H54 (cell line): ENCODE results near the gene CCDC197.

Experiments
- DNase-seq: peaks from one replicate; pipeline ENCODE4 v3.0.0; 2011; ENCODE audit warnings: low spot score, mixed read lengths; ENCODE audit not compliant: insufficient read length
- FAIRE-seq: peaks from 3 replicates; lab custom pipeline; 2011; peaks lifted over from hg19 to GRCh38; lab: Jason Lieb, UNC
- POLR2A ChIP-seq: IDR thresholded peaks from 2 replicates; pipeline ENCODE4 v1.6.1; 2011; ENCODE audit warnings: low read depth, mild to moderate bottlenecking, low read length

Gene CCDC197

GRCh38 chr14:94048691-94049624 lies 51.9 kb downstream of the CCDC197 start:
- no peak for DNase-seq
- no peak for FAIRE-seq

GRCh38 chr14:94049625-94050023 lies 52.5 kb downstream of the CCDC197 start:
- FAIRE-seq (no peak), DNase-seq (no peak)
- TF ChIP-seq POLR2A: no peak

More at GRCh38 chr14:94048691-94049624, 51.9 kb downstream of the CCDC197 start:
- no peak for TF ChIP-seq POLR2A

DNA sequence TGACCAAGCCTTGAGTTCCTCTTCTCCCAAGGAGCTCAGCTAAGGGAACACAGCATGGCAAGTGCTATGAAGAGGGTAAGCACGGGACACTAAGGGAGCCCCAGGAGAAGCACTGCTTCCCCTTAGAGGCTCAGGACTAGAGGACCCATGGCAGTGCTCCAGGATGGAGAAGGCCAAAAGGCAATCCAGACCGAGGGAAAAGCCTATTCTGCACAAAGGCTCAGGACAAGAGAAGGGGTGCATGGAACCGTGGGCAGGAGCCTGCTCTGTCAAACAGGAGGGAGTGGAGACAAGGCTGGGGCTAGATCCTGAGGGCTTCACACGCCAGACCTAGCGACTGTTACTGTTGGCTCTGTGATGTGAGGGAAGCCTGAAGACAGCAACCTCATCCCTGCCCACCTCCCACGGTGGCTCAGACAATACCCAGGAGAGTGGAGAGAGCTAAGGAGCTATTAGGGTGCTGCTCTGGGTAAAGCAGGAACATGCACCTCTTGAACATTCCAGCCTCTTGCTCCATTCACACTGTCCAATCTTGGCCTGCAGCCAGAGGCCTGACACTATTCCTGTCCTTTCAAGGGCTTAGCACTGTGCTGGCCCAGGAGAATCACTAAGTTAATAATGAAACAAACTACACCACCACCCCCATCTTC lies 53.3 kb downstream of the CCDC197 start:
- FAIRE-seq (no peak), DNase-seq (no peak)
- TF ChIP-seq POLR2A: no peak

- no peak for DNase-seq
- no peak for FAIRE-seq
- TF ChIP-seq POLR2A: no peak
Observed at GRCh38 chr14:94051115-94051514, 54.0 kb downstream of the CCDC197 start.

GRCh38 chr14:94051779-94052178 lies 54.7 kb downstream of the CCDC197 start:
- FAIRE-seq (no peak), DNase-seq (no peak)
- no peak for TF ChIP-seq POLR2A

- FAIRE-seq (no peak), DNase-seq (no peak)
- no peak for TF ChIP-seq POLR2A
Observed at GRCh38 chr14:94052199-94052598, 55.1 kb downstream of the CCDC197 start.

DNA sequence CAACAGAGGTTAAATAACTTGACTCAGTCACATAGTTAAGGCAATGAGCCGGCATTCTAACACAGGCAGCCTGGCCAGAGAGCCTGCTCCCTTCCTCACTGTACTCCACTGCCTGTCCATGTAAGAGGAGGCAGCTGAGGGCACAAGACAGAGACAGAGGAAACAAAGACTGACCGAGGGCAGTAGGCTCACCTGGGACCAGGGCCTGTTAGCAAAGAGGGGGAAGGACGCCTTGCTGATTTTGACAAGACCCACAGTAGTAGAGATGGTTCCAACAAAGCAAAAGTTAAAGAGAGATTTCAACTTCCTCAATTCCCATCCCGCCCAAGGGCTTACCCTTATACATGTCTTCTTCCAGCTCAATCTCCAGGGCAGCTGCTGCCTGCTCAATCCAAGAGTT lies 55.6 kb downstream of the CCDC197 start:
- TF ChIP-seq POLR2A: no peak
- DNase-seq (no peak), FAIRE-seq (no peak)

GRCh38 chr14:94054401-94054800 lies 57.3 kb downstream of the CCDC197 start:
- no peak for FAIRE-seq
- TF ChIP-seq POLR2A: no peak
- DNase-seq: no peak

DNA sequence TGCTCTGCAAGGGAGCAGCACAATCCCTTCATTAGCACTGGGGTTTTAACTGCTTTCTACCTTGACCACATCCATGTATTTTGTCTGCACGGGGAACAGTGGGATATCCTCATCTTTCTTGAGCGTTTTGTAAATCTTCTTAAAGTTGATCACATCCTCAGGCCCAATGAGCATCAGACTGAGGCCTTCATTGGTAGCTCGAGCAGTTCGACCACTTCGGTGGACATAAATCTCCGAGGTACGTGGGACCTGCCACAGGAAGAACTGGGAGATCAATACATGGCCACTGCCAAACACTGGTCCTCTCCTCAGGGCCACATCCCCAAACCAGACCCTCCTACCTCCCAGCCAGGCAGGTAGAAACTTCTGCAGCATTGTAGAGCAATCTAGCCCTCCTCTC lies 57.8 kb downstream of the CCDC197 start:
- no peak for TF ChIP-seq POLR2A
- DNase-seq: no peak
- FAIRE-seq: no peak

DNA sequence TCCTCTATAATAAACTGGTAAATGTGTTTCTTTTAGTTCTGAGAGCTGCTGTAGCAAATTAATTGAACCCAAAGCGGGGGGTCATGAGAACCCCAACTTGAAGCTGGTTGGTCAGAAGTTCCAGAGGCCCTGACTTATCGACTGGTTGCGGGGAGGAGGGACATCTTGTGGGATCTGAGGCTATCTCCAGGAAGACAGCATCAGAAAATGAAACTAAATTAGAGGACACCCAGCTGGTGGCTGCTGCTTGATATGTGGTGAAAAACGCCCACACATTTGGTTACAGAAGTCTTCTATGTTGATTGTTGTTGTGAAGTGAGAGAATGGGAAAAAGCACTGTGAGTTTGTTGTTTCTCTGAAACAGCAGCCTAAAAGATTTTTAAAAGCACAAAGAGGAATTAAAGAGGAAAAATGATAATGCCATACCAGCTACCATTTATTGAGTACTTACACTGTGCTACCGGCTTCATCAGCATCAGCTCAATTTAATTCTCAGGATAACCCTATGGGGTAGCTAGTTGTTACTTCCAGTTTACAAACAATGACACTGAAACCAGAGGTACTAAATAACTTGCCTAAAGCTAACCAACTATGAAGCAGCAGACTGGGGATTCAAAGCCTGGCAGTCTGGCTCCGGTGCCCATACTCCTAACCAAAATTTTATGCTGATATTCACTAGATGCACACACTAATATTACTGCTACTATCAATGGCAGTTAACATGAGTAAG lies 59.6 kb downstream of the CCDC197 start:
- DNase-seq (no peak), FAIRE-seq (no peak)
- no peak for TF ChIP-seq POLR2A

GRCh38 chr14:94058128-94058673 lies 61.1 kb downstream of the CCDC197 start:
- DNase-seq (no peak), FAIRE-seq (no peak)
- TF ChIP-seq POLR2A: no peak
